OCI-LY7 (cell line): Measurements from ENCODE around the gene PLN. TPM values are rescaled to one million over a fixed set of nuclear protein-coding genes. Genes with fewer than 3 reads are reported as not detected.

Experiments used
- BruUV-seq: library from RNA; stranded (reverse); fragments of 400-500 nt; replicated peaks from 2 replicates; lab custom pipeline; 2021; lab: Mats Ljungman, UMichigan
- CTCF ChIA-PET: fragments of 300-600 bp; sonication (Branson Sonifier 250); formaldehyde crosslinking; loops from one replicate; lab custom pipeline; 2022; ENCODE audit warnings: antibody characterized with exemption; ENCODE audit not compliant: unreplicated experiment; lab: Charles Lee
- POLR2A ChIA-PET: fragments of 300-600 bp; sonication (Branson Sonifier 250); formaldehyde crosslinking; loops from one replicate; lab custom pipeline; 2022; ENCODE audit warnings: antibody characterized with exemption; lab: Charles Lee
- DNase-seq: peaks from one replicate; pipeline ENCODE4 v3.0.0-alpha.2; 2015; ENCODE audit warnings: low spot score
- H2AFZ ChIP-seq: fragments of 200-600 bp; sonication (generic), shearing (Covaris generic); 2 replicates; pipeline ENCODE4 v1.6.1; 2014; ENCODE audit warnings: mild to moderate bottlenecking, antibody characterized with exemption, low read length, moderate library complexity
- H3K27ac ChIP-seq: fragments of 200-600 bp; sonication (generic); 2 replicates; pipeline ENCODE4 v1.5.1; 2014; ENCODE audit warnings: mixed run types, low read depth, mild to moderate bottlenecking, moderate library complexity, low read length, inconsistent platforms; ENCODE audit not compliant: poor library complexity, severe bottlenecking
- H3K36me3 ChIP-seq: fragments of 200-600 bp; sonication (generic); 2 replicates; pipeline ENCODE4 v1.6.1; 2014; ENCODE audit warnings: mild to moderate bottlenecking, antibody characterized with exemption, low read length, moderate library complexity, mixed read lengths; ENCODE audit not compliant: insufficient read depth
- H3K4me1 ChIP-seq: fragments of 200-600 bp; sonication (generic); 2 replicates; pipeline ENCODE4 v1.5.1; 2014; ENCODE audit warnings: mild to moderate bottlenecking, low read length; ENCODE audit not compliant: insufficient read depth, poor library complexity, severe bottlenecking
- H3K4me2 ChIP-seq: fragments of 200-600 bp; sonication (generic); 2 replicates; pipeline ENCODE4 v1.6.1; 2014; ENCODE audit warnings: mild to moderate bottlenecking, low read length
- H3K4me3 ChIP-seq: fragments of 200-600 bp; sonication (generic); 2 replicates; pipeline ENCODE4 v1.5.1; 2014; ENCODE audit warnings: mild to moderate bottlenecking, low read depth, low read length; ENCODE audit not compliant: poor library complexity, severe bottlenecking
- H3K79me2 ChIP-seq: fragments of 200-600 bp; sonication (generic); 2 replicates; pipeline ENCODE4 v1.6.1; 2016; ENCODE audit warnings: low read depth, mild to moderate bottlenecking, low read length, moderate library complexity, mixed read lengths; ENCODE audit not compliant: insufficient read depth
- H3K9me2 ChIP-seq: fragments of 200-600 bp; sonication (generic); 2 replicates; pipeline ENCODE4 v1.6.1; 2016; ENCODE audit warnings: mild to moderate bottlenecking, low read length, mixed read lengths; ENCODE audit not compliant: insufficient read depth
- H3K9me3 ChIP-seq: fragments of 200-600 bp; sonication (generic); 2 replicates; pipeline ENCODE4 v1.6.1; 2014; ENCODE audit warnings: mild to moderate bottlenecking, mixed run types, low read length, mixed read lengths
- H4K20me1 ChIP-seq: fragments of 200-600 bp; sonication (generic); 2 replicates; pipeline ENCODE4 v1.6.1; 2014; ENCODE audit warnings: mild to moderate bottlenecking, antibody characterized with exemption, low read length, moderate library complexity, mixed read lengths; ENCODE audit not compliant: insufficient read depth
- EZH2phosphoT487 ChIP-seq: fragments of 200-600 bp; sonication (generic); IDR thresholded peaks from 2 replicates; pipeline ENCODE4 v1.6.1; 2018; ENCODE audit warnings: low read depth, borderline replicate concordance, mild to moderate bottlenecking, mixed run types, antibody characterized with exemption, low read length, moderate library complexity, mixed read lengths
- intact Hi-C: fragments of 100-400 bp; cut with micrococcal nuclease; formaldehyde crosslinking; loops from one replicate; pipeline ENCODE4 v1.10.0; 2022; ENCODE audit not compliant: unreplicated experiment
- total RNA-seq, 2 experiments: library from RNA; depleted of rRNA in 1 of 2; stranded (reverse); fragments of >200 nt in 1 of 2; shearing (Covaris generic) in 1 of 2; gene quantifications; 2 replicates each; pipeline ENCODE4 v1.2.3, GENCODE V29; 2014 to 2022
- TF ChIP-seq, protein P1 (sequence below): fragments of 200-600 bp; sonication (generic); conservative IDR thresholded peaks from 2 replicates; pipeline ENCODE4 v1.5.1; 2014; ENCODE audit warnings: mild to moderate bottlenecking, antibody characterized with exemption, low read length, moderate library complexity, mixed read lengths

Gene PLN
- total RNA-seq, 2 experiments from 2014 or later = not detected

DNA sequence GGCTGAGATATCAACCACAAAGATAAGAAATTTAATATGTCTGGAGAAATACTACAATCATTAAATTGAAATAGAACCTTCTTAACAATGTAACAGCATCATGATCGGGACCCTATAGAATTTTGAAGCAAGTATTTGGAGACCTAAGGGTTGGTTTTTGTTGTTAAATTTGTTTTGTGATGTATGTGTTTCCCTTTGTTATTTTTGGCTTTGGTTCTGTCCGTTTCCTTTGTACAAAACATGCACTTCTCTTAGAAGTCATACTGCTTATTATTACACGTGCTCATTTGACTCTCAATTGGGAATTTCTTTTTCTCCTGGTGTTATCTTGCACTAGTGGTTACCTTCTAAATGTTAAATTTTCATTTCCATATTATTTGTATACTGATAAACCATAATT, 4.0 kb upstream of the PLN start:
- H3K9me2 ChIP-seq = no peaks in the 10 kb centered on the region
- H3K27ac ChIP-seq = no peak overlapping the region
- no peak overlapping the region for H2AFZ ChIP-seq
- ChIA-PET POLR2A (interaction anchor here (0.5 to 2.1 kb wide), 2 partner anchors 10 to 424 kb away, joined by 4 to 9 read pairs; no protein-coding TSS in a partner anchor), CTCF (no interaction called here)
- no peaks in the 10 kb centered on the region for H4K20me1 ChIP-seq
- no peaks in the 10 kb centered on the region for H3K9me3 ChIP-seq
- H3K36me3 ChIP-seq = no peaks in the 10 kb centered on the region
- no peak overlapping the region for H3K4me2 ChIP-seq
- intact Hi-C loops = no loop called here
- no peak for DNase-seq
- TF ChIP-seq, protein P1, sequence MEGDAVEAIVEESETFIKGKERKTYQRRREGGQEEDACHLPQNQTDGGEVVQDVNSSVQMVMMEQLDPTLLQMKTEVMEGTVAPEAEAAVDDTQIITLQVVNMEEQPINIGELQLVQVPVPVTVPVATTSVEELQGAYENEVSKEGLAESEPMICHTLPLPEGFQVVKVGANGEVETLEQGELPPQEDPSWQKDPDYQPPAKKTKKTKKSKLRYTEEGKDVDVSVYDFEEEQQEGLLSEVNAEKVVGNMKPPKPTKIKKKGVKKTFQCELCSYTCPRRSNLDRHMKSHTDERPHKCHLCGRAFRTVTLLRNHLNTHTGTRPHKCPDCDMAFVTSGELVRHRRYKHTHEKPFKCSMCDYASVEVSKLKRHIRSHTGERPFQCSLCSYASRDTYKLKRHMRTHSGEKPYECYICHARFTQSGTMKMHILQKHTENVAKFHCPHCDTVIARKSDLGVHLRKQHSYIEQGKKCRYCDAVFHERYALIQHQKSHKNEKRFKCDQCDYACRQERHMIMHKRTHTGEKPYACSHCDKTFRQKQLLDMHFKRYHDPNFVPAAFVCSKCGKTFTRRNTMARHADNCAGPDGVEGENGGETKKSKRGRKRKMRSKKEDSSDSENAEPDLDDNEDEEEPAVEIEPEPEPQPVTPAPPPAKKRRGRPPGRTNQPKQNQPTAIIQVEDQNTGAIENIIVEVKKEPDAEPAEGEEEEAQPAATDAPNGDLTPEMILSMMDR = no peak
- no peak for TF ChIP-seq EZH2phosphoT487
- H3K79me2 ChIP-seq = no peaks in the 10 kb centered on the region
- H3K4me3 ChIP-seq = no peak overlapping the region
- H3K4me1 ChIP-seq = no peaks in the 10 kb centered on the region
- no TSS peak for BruUV-seq

DNA sequence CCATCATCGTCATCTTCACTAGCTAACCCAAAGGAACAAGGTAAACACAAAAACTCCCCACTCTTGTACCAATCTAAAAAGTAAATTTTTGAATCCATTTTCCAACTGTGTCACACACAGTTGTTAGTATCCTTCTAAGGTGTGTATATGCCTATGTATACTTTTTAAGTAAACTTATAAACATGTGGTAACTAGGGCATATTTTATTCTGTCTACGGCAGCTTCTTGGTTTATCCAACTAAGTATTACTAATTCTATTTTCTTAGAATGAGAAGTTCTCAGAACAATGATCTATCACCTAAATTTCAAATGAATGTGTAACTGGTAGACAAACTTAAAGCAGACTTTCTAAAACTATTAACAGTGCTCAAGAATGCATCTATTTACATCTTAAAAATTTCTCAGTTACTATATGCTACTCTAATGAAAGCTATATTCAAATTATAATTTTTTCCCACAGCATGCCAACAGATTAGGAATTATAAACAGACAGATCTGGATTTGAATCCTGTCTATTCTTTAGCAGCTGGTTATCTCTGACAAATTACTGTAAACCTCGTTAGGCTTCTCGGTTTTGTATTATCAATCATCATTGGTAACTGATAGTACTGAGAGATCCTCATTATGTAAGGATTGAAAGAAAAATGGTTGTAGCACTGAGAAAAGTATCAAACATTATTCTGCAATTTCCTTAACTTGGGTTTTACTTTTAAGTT, 1.8 kb upstream of the PLN start:
- intact Hi-C loops = no loop called here
- POLR2A ChIA-PET = interaction anchor here (0.5 to 2.1 kb wide), 4 partner anchors 8 to 839 kb away, joined by 3 to 9 read pairs (median 3); no protein-coding TSS in a partner anchor
- BruUV-seq = no TSS peak

DNA sequence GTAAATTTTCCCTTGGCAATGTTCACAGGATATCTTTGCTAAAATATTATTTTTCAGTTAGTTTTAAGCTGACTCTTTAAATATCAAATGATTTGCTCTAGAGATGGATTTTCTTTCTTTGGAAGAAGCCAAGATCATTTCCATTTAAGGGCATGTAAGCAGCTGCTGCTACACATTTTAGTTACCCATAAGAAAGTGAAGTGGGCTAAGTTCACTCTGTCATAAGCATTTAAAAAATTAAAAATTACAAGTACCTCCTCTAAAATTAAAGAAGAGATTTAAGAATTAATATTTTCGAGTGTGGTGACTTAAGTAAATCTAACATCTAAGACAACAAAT, 1.2 kb upstream of the PLN start:
- no peak overlapping the region for H3K27ac ChIP-seq
- H3K79me2 ChIP-seq = no peaks in the 10 kb centered on the region
- no peak for DNase-seq
- TF ChIP-seq EZH2phosphoT487 = no peak
- TF ChIP-seq, protein P1 = no peak
- H3K4me1 ChIP-seq = no peaks in the 10 kb centered on the region
- H3K4me2 ChIP-seq = no peak overlapping the region
- H2AFZ ChIP-seq = no peak overlapping the region
- H3K4me3 ChIP-seq = no peak overlapping the region
- H4K20me1 ChIP-seq = no peaks in the 10 kb centered on the region
- no peaks in the 10 kb centered on the region for H3K36me3 ChIP-seq
- BruUV-seq = no TSS peak
- ChIA-PET POLR2A (no interaction called here), CTCF (no interaction called here)
- no peaks in the 10 kb centered on the region for H3K9me3 ChIP-seq
- H3K9me2 ChIP-seq = no peaks in the 10 kb centered on the region
- intact Hi-C loops = no loop called here

More for the DNA sequence above, 1.8 kb upstream of the PLN start:
- H3K4me1 ChIP-seq = no peaks in the 10 kb centered on the region
- H2AFZ ChIP-seq = no peak overlapping the region
- TF ChIP-seq, protein P1 = no peak
- TF ChIP-seq EZH2phosphoT487 = no peak
- no peak overlapping the region for H3K27ac ChIP-seq
- H3K36me3 ChIP-seq = no peaks in the 10 kb centered on the region
- no peaks in the 10 kb centered on the region for H4K20me1 ChIP-seq
- H3K4me2 ChIP-seq = no peak overlapping the region
- no peaks in the 10 kb centered on the region for H3K79me2 ChIP-seq
- H3K4me3 ChIP-seq = no peak overlapping the region
- H3K9me2 ChIP-seq = no peaks in the 10 kb centered on the region
- H3K9me3 ChIP-seq = no peaks in the 10 kb centered on the region
- no peak for DNase-seq
- CTCF ChIA-PET = no interaction called here
